Measurements from ENCODE around the gene NARS2.
"Not testable (repeated sequence)": the region's sequence is repeated elsewhere in the genome, so short reads cannot be mapped to it uniquely, and the experiment has no call there.

The NARS2 gene

GRCh38 chr11:78574386-78575381 lies at the start of gene NARS2:
Gene NARS2, minus strand, starts transcription at chr11:78574864. Its CDS starts 376 bp downstream, at chr11:78574488.
- peak; percentile 91 for DNase-seq

- no peak for DNase-seq
Observed at GRCh38 chr11:78622666-78623065, 48.0 kb upstream of the NARS2 start.

GRCh38 chr11:78620159-78620558 lies 45.5 kb upstream of the NARS2 start:
- no peak for DNase-seq

- no peak for DNase-seq
Observed at GRCh38 chr11:78615724-78616123, 41.1 kb upstream of the NARS2 start.

- DNase-seq: no peak
Observed at GRCh38 chr11:78613378-78613813, 38.7 kb upstream of the NARS2 start.

GRCh38 chr11:78612721-78613377 lies 38.2 kb upstream of the NARS2 start:
- DNase-seq: no peak

- not testable (repeated sequence) for DNase-seq
Observed at GRCh38 chr11:78609321-78609720, 34.7 kb upstream of the NARS2 start.

GRCh38 chr11:78607696-78608095 lies 33.0 kb upstream of the NARS2 start:
- DNase-seq: no peak

- DNase-seq: no peak
Observed at GRCh38 chr11:78606667-78607066, 32.0 kb upstream of the NARS2 start.

GRCh38 chr11:78605296-78605695 lies 30.6 kb upstream of the NARS2 start:
- no peak for DNase-seq

- no peak for DNase-seq
Observed at GRCh38 chr11:78603792-78604191, 29.1 kb upstream of the NARS2 start.

GRCh38 chr11:78602771-78603170 lies 28.1 kb upstream of the NARS2 start:
- not testable (repeated sequence) for DNase-seq

- not testable (repeated sequence) for DNase-seq
Observed at GRCh38 chr11:78601066-78601465, 26.4 kb upstream of the NARS2 start.

- DNase-seq: not testable (repeated sequence)
Observed at GRCh38 chr11:78597579-78597978, 22.9 kb upstream of the NARS2 start.

- no peak for DNase-seq
Observed at GRCh38 chr11:78595436-78596130, 20.9 kb upstream of the NARS2 start.

GRCh38 chr11:78594814-78595213 lies 20.1 kb upstream of the NARS2 start:
- no peak for DNase-seq

GRCh38 chr11:78588517-78588916 lies 13.9 kb upstream of the NARS2 start:
- no peak for DNase-seq

- DNase-seq: no peak
Observed at GRCh38 chr11:78587446-78587845, 12.8 kb upstream of the NARS2 start.

- no peak for DNase-seq
Observed at GRCh38 chr11:78586452-78587046, 11.9 kb upstream of the NARS2 start.

GRCh38 chr11:78583889-78584288 lies 9.2 kb upstream of the NARS2 start:
- DNase-seq: no peak

GRCh38 chr11:78577495-78577894 lies 2.8 kb upstream of the NARS2 start:
- DNase-seq: no peak

- no peak for DNase-seq
Observed at GRCh38 chr11:78576549-78577097, 2.0 kb upstream of the NARS2 start.

- DNase-seq: no peak
Observed at GRCh38 chr11:78575478-78575877, 814 bp upstream of the NARS2 start.
